Measurements from ENCODE around the gene MXD4. TPM values are rescaled to one million over a fixed set of nuclear protein-coding genes. Genes with fewer than 3 reads are reported as not detected.

MXD4 gene
- total RNA-seq, 1 experiment from 2014 or later, result 22.0 TPM

DNA sequence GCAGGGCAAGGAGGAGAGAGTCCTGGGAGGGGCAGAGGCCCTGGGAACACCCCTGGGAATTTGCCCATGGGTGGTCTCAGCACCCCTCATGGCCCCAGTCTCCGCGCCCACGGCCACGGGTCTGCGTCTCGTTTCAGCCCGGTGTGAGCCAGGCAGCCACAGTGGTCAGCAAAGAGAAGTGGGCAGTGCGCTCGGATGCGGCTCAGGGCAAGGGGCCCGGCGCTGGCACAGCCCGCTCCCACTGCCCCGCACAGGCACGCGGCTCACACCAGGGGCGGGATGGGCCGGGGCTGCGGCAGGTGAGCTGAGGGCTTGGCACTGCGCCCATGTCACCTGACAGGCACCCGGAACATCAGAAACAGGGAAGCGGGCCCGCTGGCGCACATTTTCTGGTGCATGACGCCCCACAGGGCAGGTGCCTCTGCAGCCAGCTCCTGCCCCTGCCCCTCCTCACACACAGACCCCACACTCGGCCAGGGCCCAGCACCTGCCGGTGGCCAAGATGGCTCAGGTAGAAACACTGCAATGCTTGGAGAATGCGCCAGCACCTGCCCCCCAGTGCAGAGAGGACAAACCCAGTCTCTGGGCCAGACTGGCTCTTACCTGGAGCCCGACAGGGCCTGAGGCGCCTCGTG, 41.9 kb upstream of the MXD4 start (continued):
- TF ChIP-seq, protein P1, sequence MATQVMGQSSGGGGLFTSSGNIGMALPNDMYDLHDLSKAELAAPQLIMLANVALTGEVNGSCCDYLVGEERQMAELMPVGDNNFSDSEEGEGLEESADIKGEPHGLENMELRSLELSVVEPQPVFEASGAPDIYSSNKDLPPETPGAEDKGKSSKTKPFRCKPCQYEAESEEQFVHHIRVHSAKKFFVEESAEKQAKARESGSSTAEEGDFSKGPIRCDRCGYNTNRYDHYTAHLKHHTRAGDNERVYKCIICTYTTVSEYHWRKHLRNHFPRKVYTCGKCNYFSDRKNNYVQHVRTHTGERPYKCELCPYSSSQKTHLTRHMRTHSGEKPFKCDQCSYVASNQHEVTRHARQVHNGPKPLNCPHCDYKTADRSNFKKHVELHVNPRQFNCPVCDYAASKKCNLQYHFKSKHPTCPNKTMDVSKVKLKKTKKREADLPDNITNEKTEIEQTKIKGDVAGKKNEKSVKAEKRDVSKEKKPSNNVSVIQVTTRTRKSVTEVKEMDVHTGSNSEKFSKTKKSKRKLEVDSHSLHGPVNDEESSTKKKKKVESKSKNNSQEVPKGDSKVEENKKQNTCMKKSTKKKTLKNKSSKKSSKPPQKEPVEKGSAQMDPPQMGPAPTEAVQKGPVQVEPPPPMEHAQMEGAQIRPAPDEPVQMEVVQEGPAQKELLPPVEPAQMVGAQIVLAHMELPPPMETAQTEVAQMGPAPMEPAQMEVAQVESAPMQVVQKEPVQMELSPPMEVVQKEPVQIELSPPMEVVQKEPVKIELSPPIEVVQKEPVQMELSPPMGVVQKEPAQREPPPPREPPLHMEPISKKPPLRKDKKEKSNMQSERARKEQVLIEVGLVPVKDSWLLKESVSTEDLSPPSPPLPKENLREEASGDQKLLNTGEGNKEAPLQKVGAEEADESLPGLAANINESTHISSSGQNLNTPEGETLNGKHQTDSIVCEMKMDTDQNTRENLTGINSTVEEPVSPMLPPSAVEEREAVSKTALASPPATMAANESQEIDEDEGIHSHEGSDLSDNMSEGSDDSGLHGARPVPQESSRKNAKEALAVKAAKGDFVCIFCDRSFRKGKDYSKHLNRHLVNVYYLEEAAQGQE (IDR thresholded peaks at IDR 0.05; ENCODE audit: low read depth), result no peak
- TF ChIP-seq EZH2 (IDR thresholded peaks at IDR 0.05), result no peak
- TF ChIP-seq, protein P2, sequence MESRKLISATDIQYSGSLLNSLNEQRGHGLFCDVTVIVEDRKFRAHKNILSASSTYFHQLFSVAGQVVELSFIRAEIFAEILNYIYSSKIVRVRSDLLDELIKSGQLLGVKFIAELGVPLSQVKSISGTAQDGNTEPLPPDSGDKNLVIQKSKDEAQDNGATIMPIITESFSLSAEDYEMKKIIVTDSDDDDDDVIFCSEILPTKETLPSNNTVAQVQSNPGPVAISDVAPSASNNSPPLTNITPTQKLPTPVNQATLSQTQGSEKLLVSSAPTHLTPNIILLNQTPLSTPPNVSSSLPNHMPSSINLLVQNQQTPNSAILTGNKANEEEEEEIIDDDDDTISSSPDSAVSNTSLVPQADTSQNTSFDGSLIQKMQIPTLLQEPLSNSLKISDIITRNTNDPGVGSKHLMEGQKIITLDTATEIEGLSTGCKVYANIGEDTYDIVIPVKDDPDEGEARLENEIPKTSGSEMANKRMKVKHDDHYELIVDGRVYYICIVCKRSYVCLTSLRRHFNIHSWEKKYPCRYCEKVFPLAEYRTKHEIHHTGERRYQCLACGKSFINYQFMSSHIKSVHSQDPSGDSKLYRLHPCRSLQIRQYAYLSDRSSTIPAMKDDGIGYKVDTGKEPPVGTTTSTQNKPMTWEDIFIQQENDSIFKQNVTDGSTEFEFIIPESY (IDR thresholded peaks at IDR 0.05; ENCODE audit: extremely low read depth, insufficient replicate concordance, low read length), result no peak
- TF ChIP-seq, protein P3, sequence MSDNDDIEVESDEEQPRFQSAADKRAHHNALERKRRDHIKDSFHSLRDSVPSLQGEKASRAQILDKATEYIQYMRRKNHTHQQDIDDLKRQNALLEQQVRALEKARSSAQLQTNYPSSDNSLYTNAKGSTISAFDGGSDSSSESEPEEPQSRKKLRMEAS (IDR thresholded peaks at IDR 0.05), result no peak
- TF ChIP-seq SRF (IDR thresholded peaks at IDR 0.05; ENCODE audit: low read depth), result no peak
- no peak for TF ChIP-seq SIN3A (IDR thresholded peaks at IDR 0.05; ENCODE audit: low read depth)
- no peak for TF ChIP-seq FOSL1 (IDR thresholded peaks at IDR 0.05; ENCODE audit: low read depth)
- no peak for TF ChIP-seq YY1 (IDR thresholded peaks at IDR 0.05; ENCODE audit: extremely low read depth, insufficient replicate concordance, low read depth, low read length)
